Ishikawa (cell line): ENCODE data around the gene DEPDC5.

Experiments
- CEBPB ChIP-seq: IDR thresholded peaks from 2 replicates; pipeline ENCODE4 v1.6.1; 2012
- CREB1 ChIP-seq: IDR thresholded peaks from 2 replicates; pipeline ENCODE4 v1.6.1; 2012; ENCODE audit warnings: low read depth
- EGR1 ChIP-seq: IDR thresholded peaks from 2 replicates; pipeline ENCODE4 v1.6.1; 2012
- EP300 ChIP-seq: IDR thresholded peaks from 2 replicates; pipeline ENCODE4 v1.6.1; 2012; ENCODE audit warnings: borderline replicate concordance
- FOXM1 ChIP-seq: IDR thresholded peaks from 2 replicates; pipeline ENCODE4 v1.6.1; 2012; ENCODE audit warnings: low read depth, borderline replicate concordance
- NFIC ChIP-seq: IDR thresholded peaks from 2 replicates; pipeline ENCODE4 v1.6.1; 2012
- RAD21 ChIP-seq: IDR thresholded peaks from 2 replicates; pipeline ENCODE4 v1.6.1; 2012; ENCODE audit warnings: low read depth
- TAF1 ChIP-seq: IDR thresholded peaks from 2 replicates; pipeline ENCODE4 v1.6.1; 2012; ENCODE audit warnings: low read depth, mild to moderate bottlenecking
- TCF12 ChIP-seq: IDR thresholded peaks from 2 replicates; pipeline ENCODE4 v1.6.1; 2012; ENCODE audit warnings: low read depth
- TEAD4 ChIP-seq: IDR thresholded peaks from 2 replicates; pipeline ENCODE4 v1.6.1; 2012
- YY1 ChIP-seq: IDR thresholded peaks from 2 replicates; pipeline ENCODE4 v1.6.1; 2012; ENCODE audit warnings: low read depth
- ZBTB7A ChIP-seq: IDR thresholded peaks from 2 replicates; pipeline ENCODE4 v1.6.1; 2012; ENCODE audit warnings: low read depth
- TF ChIP-seq, protein P1 (sequence below): IDR thresholded peaks from 2 replicates; pipeline ENCODE4 v1.6.1; 2012
- TF ChIP-seq, protein P2 (sequence below): IDR thresholded peaks from 2 replicates; pipeline ENCODE4 v1.6.1; 2012; ENCODE audit warnings: low read depth, mild to moderate bottlenecking
- TF ChIP-seq, protein P3 (sequence below): IDR thresholded peaks from 2 replicates; pipeline ENCODE4 v1.6.1; 2012

DEPDC5 gene

DNA sequence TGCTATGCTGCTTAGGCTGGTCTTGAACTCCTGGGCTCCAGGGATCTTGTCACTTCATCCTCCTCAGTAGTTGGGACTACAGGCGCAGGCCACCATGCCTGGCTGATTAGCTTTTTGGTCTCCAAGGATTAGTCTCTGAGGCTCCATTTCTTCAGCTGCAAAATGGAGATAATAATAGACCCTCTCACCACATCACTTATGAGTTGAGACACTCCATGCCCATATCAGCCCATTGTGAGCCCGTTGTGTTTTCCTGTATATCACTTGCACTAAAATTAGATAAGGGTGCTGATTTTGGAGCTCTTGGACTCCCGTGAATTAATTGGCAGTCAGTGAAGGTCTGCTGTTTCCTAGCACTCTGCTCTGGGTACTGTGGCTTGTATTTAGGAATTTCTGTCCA is 36.0 kb downstream of the DEPDC5 start:
- TF ChIP-seq, protein P1, sequence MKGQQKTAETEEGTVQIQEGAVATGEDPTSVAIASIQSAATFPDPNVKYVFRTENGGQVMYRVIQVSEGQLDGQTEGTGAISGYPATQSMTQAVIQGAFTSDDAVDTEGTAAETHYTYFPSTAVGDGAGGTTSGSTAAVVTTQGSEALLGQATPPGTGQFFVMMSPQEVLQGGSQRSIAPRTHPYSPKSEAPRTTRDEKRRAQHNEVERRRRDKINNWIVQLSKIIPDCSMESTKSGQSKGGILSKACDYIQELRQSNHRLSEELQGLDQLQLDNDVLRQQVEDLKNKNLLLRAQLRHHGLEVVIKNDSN: no peak
- TF ChIP-seq EGR1: no peak
- TF ChIP-seq, protein P2, sequence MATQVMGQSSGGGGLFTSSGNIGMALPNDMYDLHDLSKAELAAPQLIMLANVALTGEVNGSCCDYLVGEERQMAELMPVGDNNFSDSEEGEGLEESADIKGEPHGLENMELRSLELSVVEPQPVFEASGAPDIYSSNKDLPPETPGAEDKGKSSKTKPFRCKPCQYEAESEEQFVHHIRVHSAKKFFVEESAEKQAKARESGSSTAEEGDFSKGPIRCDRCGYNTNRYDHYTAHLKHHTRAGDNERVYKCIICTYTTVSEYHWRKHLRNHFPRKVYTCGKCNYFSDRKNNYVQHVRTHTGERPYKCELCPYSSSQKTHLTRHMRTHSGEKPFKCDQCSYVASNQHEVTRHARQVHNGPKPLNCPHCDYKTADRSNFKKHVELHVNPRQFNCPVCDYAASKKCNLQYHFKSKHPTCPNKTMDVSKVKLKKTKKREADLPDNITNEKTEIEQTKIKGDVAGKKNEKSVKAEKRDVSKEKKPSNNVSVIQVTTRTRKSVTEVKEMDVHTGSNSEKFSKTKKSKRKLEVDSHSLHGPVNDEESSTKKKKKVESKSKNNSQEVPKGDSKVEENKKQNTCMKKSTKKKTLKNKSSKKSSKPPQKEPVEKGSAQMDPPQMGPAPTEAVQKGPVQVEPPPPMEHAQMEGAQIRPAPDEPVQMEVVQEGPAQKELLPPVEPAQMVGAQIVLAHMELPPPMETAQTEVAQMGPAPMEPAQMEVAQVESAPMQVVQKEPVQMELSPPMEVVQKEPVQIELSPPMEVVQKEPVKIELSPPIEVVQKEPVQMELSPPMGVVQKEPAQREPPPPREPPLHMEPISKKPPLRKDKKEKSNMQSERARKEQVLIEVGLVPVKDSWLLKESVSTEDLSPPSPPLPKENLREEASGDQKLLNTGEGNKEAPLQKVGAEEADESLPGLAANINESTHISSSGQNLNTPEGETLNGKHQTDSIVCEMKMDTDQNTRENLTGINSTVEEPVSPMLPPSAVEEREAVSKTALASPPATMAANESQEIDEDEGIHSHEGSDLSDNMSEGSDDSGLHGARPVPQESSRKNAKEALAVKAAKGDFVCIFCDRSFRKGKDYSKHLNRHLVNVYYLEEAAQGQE: no peak
- TF ChIP-seq TAF1: no peak
- no peak for TF ChIP-seq YY1

DNA sequence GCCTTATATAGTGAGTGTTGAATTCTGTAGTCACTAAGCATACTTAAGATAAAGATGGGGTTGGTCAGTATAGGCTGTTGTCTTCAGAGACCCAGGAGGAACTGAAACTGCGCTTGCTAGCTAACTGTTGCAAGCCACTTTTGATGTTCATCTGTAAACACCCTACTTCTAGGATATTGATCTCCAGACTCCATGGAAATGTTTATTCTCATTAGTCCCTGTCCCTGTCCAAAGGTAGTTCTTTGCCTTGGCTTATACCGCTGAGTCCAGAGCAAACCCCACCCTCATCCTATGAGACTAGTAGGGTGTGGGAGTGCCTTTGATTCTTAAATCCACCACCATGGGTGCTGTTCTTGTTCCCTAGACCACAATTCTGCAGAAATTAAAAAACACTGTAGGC is 36.4 kb downstream of the DEPDC5 start:
- TF ChIP-seq TCF12 (no peak), RAD21 (no peak), EP300 (no peak), FOXM1 (no peak), ZBTB7A (no peak), CREB1 (no peak), EGR1 (no peak)
- TF ChIP-seq, protein P1: no peak
- TF ChIP-seq, protein P2: no peak

DNA sequence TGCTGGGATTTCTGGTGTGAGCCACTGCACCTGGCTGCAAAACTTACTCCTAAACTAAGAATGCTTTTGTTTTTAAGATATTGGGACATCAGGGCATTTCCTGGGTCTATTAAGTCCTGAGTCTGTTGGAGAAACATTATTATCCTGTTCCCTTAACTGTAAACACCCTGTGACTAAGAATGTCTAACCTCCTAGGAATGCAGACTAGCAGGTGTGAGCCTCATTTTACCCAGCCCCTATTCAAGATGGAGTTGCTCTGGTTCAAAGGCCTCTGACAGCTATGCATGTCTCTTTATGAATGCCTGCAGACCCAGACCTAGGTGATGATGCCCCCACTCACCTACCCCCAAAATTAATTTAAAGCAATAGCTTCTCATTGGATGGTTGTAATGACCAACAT is 46.2 kb downstream of the DEPDC5 start:
- TF ChIP-seq TEAD4 (peak; percentile 76), YY1 (peak; percentile 76), CEBPB (no peak), FOXM1 (no peak), RAD21 (no peak), EGR1 (no peak), EP300 (no peak), CREB1 (no peak)
- TF ChIP-seq, protein P1: no peak
- TF ChIP-seq, protein P3, sequence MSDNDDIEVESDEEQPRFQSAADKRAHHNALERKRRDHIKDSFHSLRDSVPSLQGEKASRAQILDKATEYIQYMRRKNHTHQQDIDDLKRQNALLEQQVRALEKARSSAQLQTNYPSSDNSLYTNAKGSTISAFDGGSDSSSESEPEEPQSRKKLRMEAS: no peak

DNA sequence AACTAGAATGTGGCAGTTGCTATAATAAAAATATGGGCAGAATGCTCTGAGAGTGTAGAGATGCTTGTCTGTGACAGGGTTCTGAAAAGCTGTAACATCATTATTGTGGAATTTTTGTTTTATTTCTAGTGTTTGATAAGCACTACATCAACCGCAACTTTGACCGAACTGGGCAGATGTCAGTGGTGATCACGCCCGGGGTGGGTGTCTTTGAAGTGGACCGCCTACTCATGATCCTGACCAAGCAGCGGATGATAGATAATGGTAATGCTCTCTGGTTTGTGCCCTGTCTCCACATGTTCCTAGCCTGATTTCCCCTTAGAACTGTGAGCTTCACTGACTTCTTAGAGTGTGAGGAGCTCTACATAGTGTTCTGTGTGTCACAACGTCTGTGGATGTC is 48.8 kb downstream of the DEPDC5 start:
- TF ChIP-seq NFIC (no peak), TCF12 (no peak), YY1 (no peak), RAD21 (no peak), CREB1 (no peak), FOXM1 (no peak), TEAD4 (no peak), CEBPB (no peak), TAF1 (no peak), ZBTB7A (no peak), EGR1 (no peak)
- TF ChIP-seq, protein P2: no peak
- TF ChIP-seq, protein P1: no peak
- TF ChIP-seq, protein P3: no peak

DNA sequence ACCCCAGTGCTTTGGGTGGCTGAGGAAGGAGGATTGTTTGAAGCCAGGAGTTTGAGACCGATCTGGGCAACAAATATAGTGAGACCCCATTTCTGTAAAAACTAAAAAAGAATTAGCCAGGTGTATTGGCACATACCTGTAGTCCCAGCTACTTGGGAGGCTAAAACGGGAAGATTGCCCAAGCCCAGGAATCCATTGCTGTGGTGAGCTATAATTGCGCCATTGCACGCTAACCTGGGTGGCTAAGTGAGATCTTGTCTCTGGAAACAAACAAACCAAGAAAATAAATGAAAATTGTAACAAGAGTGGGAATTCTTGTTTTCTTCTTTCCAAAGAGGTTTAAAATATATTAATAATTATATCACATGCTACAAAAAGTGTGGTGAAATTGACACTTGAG is 52.9 kb downstream of the DEPDC5 start:
- TF ChIP-seq EP300 (no peak), RAD21 (no peak), FOXM1 (no peak), TAF1 (no peak), CREB1 (no peak), EGR1 (no peak), TCF12 (no peak), TEAD4 (no peak), NFIC (no peak), ZBTB7A (no peak)
- TF ChIP-seq, protein P1: no peak
- TF ChIP-seq, protein P3: no peak
- TF ChIP-seq, protein P2: no peak
